GM15510 (cell line): ENCODE measurements around the gene MSI2.

Source experiments
- POLR2A ChIP-seq: IDR thresholded peaks from 3 replicates; pipeline ENCODE4 v1.6.1; 2011; ENCODE audit warnings: borderline replicate concordance; ENCODE audit not compliant: insufficient read length; ENCODE audit errors: extremely low read depth

Gene MSI2

DNA sequence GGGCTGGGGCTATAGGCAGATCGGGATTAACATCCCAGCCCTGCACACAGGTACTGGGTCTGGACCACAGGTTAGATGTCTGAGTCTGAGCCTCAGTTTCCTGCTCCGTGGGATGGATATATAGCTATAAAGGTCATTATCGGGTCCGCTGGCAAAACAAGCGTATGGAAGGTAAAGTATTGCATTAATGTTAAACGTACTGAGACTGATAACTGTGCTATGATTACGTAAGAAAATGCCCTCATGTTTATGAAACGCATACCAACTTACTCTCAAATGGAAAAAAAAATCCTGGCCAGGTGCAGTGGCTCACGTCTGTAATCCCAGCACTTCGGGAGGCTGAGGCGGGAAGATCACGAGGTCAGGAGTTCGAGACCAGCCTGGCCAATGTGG lies 353.6 kb downstream of the MSI2 start:
- TF ChIP-seq POLR2A, result no peak

- no peak for TF ChIP-seq POLR2A
Observed at GRCh38 chr17:57612202-57613071, 356.1 kb downstream of the MSI2 start.

DNA sequence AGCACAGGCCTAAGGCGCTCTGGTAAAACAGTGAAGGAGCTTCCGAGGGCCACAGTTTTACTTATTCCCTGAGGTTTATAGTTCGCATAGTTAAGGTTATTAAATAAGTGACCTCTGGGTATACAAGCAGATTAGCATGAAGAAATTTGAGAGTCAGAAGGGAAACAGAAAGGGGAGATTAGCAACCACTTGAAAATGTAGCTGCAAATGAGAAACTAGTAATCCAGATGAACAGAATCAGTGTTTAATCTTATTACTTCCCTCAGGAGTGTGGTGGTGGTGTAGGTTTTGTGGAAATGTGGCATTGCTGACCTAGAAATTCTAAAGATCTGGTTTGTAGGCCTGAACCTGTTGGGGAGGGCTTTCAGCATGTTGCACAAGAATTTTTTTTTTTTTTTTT lies 358.4 kb downstream of the MSI2 start:
- TF ChIP-seq POLR2A, result no peak

DNA sequence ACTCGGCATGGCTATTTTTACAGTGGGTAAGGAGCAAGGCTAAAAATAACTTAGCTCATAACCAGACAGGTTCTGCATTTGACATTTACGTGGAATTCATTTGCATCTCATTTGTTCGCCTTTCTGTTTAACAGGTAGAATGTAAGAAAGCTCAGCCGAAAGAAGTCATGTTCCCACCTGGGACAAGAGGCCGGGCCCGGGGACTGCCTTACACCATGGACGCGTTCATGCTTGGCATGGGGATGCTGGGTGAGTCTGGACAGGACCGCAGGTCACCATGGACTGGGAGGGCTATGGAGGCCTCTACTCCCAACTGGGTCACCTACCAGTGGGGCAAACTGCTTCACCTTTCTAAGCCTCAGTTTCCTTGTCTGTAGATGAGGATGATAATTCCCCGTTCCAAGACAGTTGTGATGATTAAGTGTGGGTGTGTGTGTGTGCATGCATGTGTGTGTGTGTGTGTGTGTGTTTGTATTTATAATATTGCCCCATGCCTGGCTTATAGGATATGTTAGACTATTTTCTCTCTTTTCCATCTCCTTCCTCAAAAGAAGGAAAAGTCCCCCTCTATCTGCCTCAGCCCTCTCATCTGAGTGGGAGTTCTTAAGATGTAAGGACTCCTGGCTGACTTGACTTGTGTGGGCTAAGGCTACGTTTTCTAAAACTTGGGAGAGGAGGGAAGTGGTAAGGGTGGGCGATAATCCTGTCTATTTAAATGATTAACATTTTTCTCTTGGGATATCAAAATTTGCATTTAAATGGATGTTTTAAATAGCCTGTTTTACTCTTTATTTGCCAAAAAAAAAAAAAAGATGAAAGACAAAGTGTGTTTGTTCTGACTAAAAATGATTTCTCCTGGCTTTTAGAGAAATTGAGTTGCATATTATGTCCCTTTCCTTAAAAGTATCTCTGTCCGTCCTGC lies 359.8 kb downstream of the MSI2 start:
- no peak for TF ChIP-seq POLR2A

DNA sequence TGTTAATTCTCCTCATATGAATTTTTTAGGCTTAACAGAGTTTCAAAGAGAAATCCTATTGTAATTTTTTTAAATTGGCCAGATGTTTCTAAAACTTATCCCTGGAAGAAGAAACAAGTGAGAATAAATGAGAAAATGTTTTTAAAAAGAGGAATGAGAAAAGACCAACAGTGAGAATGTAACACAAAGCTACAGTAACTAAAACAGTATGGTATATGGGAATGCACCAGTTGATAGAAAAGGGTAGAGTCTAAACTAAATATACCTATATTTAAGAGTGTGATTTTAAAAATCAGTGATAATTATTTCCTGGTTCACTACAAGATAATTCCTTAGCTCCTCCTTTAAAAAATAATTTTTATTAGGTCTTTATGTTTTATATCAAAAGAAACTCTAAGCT lies 360.9 kb downstream of the MSI2 start:
- TF ChIP-seq POLR2A, result no peak

GRCh38 chr17:57619061-57619937 lies 363.0 kb downstream of the MSI2 start:
- TF ChIP-seq POLR2A, result no peak

DNA sequence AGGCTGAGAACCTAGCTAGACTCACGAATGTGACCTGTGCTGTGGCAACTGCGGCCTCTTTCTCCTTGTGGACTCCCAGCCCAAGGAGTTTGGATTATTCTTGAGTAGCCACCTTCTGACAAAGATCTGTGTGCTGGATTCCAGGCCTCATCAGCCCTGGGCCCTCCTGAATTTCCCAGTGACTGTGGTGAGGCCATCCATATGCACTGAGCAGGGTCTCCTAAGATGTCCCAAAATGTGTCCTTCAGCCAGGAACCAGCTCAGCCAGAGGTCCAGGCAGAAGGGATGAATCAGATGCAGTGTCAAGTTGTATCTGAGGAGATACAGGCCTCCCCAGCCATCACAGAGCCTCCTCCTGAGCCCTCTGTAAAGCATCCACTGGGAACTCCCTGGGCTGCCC lies 364.3 kb downstream of the MSI2 start:
- TF ChIP-seq POLR2A, result no peak

GRCh38 chr17:57622306-57622682 lies 366.0 kb downstream of the MSI2 start:
- TF ChIP-seq POLR2A, result no peak

GRCh38 chr17:57622683-57623433 lies 366.5 kb downstream of the MSI2 start:
- TF ChIP-seq POLR2A, result no peak

DNA sequence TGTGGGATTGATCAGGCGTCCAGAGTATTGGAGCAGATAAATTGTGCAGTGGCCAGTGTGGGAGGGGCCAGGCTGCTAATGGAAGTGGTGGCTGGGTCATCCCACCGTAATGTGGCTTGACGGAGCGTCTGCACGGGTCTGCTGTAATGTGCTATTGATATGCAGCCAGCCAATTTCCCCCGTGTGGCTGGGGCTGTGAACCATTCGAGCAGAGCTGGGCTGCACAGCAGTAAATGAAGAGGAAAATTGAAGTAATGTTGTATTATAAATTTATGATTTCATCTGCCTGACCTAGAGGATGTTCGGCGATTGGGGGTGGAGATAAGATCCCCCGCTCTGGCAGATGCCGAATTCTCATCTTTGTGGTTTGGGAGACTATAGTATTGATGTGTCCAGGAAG lies 367.3 kb downstream of the MSI2 start:
- TF ChIP-seq POLR2A, result no peak

GRCh38 chr17:57624386-57624785 lies 368.1 kb downstream of the MSI2 start:
- no peak for TF ChIP-seq POLR2A

DNA sequence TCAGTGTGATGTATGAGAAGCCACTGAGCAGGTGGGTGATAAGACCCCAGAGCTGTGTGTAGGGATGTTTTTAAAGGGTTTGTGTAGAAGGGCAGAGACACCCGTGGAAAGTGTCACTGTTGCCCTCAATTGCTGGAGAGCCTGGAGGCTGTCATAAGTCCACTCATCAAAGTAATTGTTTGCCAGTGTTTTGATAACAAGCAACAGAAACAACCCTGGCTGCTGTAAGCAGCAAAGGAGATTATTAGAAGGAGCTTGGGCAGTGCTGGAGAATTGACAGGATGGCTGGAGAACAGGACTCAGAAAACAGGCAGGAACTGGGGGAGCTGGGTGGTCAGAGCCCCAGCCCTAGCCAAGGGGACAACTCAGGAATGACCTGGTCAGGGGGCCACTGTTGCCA lies 369.2 kb downstream of the MSI2 start:
- no peak for TF ChIP-seq POLR2A

DNA sequence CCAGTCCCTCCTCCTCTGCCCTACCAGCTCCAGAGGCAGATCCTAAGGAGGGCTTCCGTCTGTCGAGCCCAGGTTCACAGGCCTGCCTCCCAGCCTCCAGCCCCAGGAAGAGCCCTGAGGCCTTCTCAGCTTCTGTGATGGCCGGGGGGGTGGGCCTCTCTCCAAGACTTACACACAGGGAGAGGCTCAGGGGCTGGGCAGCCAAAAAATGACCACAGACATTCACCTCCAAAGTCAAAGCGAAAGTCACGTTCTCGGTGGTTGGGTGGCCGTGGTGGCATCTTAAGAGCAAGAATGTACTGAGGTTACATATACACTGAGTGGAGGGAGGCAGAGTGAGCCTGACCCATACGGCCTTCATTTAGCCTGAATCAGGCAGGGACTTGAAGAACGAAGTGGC lies 369.6 kb downstream of the MSI2 start:
- no peak for TF ChIP-seq POLR2A
